ENCODE measurements around the gene NEIL1.

DNA sequence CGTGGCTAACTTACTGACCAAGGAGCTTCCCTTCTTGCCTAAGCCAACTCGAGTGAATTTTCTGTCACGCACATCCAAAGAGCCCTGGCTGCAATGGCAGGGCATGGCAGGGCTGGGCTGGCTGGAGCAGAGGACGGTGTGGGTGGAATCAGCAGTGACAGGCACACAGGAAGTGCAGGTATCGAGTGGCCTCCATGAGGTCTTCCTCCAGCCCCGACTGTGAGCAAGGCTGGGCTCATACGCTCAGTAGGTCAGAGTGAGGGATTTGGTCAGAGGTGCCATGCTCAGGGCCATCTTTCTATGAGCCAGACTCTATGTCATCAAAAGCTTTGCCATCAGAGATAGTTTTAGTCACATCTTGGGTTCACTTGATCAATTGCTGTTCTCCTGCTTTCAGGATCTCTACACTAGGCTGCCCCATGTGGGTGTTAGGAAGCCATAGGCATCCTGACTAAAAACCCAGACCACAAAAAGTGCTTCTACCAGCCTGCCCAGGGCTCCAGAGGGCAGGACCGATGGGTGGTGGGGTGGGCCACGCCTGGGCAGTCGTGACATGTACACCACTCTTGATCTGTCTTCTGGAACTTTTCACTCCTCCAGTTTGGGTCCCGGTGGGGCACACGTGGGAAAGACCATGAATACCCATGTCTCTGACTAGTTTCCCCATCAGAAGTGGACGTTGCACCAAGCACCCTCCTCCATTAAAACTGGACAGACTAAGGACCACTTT lies 33.6 kb upstream of the NEIL1 start:
- TF ChIP-seq POLR2A (IDR thresholded peaks at IDR 0.05): no peak
- TF ChIP-seq, protein P1, sequence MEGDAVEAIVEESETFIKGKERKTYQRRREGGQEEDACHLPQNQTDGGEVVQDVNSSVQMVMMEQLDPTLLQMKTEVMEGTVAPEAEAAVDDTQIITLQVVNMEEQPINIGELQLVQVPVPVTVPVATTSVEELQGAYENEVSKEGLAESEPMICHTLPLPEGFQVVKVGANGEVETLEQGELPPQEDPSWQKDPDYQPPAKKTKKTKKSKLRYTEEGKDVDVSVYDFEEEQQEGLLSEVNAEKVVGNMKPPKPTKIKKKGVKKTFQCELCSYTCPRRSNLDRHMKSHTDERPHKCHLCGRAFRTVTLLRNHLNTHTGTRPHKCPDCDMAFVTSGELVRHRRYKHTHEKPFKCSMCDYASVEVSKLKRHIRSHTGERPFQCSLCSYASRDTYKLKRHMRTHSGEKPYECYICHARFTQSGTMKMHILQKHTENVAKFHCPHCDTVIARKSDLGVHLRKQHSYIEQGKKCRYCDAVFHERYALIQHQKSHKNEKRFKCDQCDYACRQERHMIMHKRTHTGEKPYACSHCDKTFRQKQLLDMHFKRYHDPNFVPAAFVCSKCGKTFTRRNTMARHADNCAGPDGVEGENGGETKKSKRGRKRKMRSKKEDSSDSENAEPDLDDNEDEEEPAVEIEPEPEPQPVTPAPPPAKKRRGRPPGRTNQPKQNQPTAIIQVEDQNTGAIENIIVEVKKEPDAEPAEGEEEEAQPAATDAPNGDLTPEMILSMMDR (IDR thresholded peaks at IDR 0.05): no peak

Data from thyroid gland (tissue), 4 donors.